ENCODE data around the gene SLC35F3.

Gene SLC35F3

DNA sequence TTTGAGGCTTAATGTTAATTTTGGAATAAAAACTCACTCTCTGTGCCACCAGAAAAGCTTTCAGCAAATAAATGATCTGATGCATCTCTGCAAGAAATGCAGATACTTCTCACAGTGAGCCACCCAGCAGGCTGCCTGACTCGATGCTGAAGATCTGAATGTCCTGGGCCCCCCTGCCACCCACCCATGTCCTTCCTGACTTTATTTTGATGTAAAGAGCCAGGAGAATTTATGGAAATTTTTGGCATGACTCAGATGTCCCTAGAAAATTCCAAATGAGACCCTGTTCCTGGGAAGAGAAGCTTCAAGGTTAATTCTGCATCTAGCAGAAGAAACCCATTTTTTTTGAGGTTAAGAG is 406.0 kb downstream of the SLC35F3 start:
- H3K36me3 ChIP-seq, result no peaks in the 10 kb centered on the region
- H3K27ac ChIP-seq, result no peak overlapping the region
- no peaks in the 10 kb centered on the region for H3K9me3 ChIP-seq (ENCODE audit: severe bottlenecking)
- H3K4me3 ChIP-seq (ENCODE audit: low read depth, low read length), result no peak overlapping the region
- no peak for DNase-seq
- TF ChIP-seq, protein P1, sequence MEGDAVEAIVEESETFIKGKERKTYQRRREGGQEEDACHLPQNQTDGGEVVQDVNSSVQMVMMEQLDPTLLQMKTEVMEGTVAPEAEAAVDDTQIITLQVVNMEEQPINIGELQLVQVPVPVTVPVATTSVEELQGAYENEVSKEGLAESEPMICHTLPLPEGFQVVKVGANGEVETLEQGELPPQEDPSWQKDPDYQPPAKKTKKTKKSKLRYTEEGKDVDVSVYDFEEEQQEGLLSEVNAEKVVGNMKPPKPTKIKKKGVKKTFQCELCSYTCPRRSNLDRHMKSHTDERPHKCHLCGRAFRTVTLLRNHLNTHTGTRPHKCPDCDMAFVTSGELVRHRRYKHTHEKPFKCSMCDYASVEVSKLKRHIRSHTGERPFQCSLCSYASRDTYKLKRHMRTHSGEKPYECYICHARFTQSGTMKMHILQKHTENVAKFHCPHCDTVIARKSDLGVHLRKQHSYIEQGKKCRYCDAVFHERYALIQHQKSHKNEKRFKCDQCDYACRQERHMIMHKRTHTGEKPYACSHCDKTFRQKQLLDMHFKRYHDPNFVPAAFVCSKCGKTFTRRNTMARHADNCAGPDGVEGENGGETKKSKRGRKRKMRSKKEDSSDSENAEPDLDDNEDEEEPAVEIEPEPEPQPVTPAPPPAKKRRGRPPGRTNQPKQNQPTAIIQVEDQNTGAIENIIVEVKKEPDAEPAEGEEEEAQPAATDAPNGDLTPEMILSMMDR (IDR thresholded peaks at IDR 0.05; ENCODE audit: low read depth, low read length), result no peak
- H3K27me3 ChIP-seq (ENCODE audit: insufficient read depth, low read depth, severe bottlenecking), result peaks cover 52% of the 10 kb centered on the region

DNA sequence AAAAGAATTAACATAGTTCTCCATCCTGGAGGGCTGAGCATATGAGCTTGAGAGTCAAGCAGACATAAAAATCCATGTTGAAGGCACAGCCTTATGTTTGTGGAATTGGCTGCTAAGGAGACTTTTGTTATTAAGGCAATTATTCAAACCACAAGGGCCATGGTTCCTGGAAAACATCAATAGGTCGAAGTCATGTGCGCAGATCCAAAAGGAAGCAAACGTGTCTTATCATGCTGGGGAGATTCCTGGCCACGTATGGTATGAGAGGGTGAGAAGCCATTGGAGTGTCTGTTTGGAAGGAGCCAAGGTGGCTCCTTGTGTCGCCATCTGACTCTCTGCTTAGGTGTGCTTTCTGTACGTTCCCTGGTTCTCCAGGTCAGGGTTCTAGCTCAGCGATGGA is 406.9 kb downstream of the SLC35F3 start:
- Histone ChIP-seq H3K27me3 (ENCODE audit: insufficient read depth, low read depth, severe bottlenecking) (peaks cover 61% of the 10 kb centered on the region), H3K4me3 (ENCODE audit: low read depth, low read length) (no peak overlapping the region), H3K27ac (no peak overlapping the region), H3K9me3 (ENCODE audit: severe bottlenecking) (no peaks in the 10 kb centered on the region), H3K36me3 (no peaks in the 10 kb centered on the region)
- no peak for DNase-seq
- TF ChIP-seq, protein P1 (IDR thresholded peaks at IDR 0.05; ENCODE audit: low read depth, low read length), result no peak

DNA sequence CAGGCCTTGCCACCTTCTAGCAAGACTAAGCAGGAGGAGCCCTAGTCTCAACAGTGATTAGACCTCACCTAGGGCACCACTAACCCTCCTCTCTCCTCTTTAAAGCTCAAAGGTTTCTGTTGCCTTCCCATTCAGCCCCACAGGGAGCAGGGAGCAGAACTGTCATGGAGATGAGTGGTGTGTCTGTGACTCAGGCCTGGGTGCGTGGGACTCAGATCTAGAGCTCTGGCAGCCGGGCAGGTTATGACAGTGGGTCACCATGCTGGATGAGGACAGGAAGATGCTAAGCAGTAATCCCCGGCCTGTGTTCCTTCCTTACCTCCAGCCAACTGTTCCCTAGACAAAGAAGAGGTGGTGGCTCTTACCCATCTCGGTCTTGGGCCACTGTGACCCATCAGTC is 408.7 kb downstream of the SLC35F3 start:
- peaks cover 72% of the 10 kb centered on the region for H3K27me3 ChIP-seq (ENCODE audit: insufficient read depth, low read depth, severe bottlenecking)
- H3K4me3 ChIP-seq (ENCODE audit: low read depth, low read length), result no peak overlapping the region
- H3K27ac ChIP-seq, result no peak overlapping the region
- DNase-seq, result no peak
- H3K9me3 ChIP-seq (ENCODE audit: severe bottlenecking), result no peaks in the 10 kb centered on the region
- TF ChIP-seq, protein P1 (IDR thresholded peaks at IDR 0.05; ENCODE audit: low read depth, low read length), result no peak
- no peaks in the 10 kb centered on the region for H3K36me3 ChIP-seq

DNA sequence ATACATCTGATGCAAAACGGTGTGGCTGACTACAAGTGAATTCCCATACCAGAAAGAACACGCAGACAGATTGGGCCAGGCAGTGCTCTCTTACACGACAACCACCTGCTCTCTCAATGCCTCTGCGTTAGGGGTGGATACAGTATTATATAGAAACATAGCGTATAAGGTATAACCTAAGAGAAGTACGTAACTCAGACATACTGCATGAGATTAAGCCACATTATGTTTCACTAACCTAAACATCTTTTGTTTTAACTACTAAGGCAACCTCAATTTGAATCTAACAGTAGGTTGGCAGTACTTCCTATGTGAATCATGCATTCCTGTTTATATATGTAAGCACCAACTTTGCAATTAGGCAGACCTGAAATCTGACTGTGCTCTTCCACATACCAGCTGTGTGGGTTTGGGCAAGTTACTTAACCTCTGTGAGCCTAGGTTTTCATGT is 410.6 kb downstream of the SLC35F3 start:
- Histone ChIP-seq H3K27ac (no peak overlapping the region), H3K36me3 (no peaks in the 10 kb centered on the region)

DNA sequence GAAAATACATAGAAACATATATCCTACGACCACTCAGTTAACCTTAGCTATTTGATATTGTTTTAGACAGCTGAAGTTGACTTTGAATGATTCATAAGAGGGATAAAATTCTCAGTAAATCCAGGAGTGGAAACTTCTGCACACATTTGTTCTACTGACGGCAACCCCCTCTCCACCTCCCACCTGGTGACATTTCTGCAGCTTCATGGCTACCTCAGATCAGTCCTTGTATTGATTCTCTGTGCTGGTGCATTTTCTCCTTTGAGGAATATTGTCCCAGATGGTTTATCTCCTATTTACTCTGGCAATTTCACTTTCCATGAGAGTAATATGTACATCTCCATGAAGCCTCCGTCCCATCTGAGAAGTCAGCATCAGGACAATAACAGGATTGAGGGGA is 411.1 kb downstream of the SLC35F3 start:
- no peak for DNase-seq
- no peaks in the 10 kb centered on the region for H3K36me3 ChIP-seq
- H3K4me3 ChIP-seq (ENCODE audit: low read depth, low read length), result no peak overlapping the region
- TF ChIP-seq, protein P1 (IDR thresholded peaks at IDR 0.05; ENCODE audit: low read depth, low read length), result no peak
- H3K27me3 ChIP-seq (ENCODE audit: insufficient read depth, low read depth, severe bottlenecking), result peaks cover 79% of the 10 kb centered on the region
- H3K9me3 ChIP-seq (ENCODE audit: severe bottlenecking), result no peaks in the 10 kb centered on the region
- H3K27ac ChIP-seq, result no peak overlapping the region

More for the DNA sequence above, 410.6 kb downstream of the SLC35F3 start:
- no peak for DNase-seq
- H3K9me3 ChIP-seq (ENCODE audit: severe bottlenecking), result no peaks in the 10 kb centered on the region
- TF ChIP-seq, protein P1 (IDR thresholded peaks at IDR 0.05; ENCODE audit: low read depth, low read length), result no peak
- peaks cover 81% of the 10 kb centered on the region for H3K27me3 ChIP-seq (ENCODE audit: insufficient read depth, low read depth, severe bottlenecking)
- no peak overlapping the region for H3K4me3 ChIP-seq (ENCODE audit: low read depth, low read length)

DNA sequence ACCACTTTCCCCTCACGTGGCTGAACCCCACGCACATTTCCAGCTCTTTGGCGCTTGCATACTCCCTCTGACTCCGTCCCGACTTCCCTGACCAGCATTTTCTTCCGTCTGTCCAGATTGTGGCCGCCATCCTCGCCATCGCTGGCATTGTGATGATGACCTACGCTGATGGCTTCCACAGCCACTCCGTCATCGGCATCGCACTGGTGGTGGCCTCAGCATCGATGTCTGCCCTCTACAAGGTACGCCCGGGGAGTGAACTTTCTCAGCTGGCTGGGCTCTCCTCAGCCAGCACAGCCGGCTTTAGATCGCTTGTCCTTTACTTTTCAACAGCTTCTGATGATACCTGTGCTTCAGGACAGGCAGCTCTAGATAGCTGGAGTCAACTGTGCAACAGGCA is 412.0 kb downstream of the SLC35F3 start:
- Histone ChIP-seq H3K27me3 (ENCODE audit: insufficient read depth, low read depth, severe bottlenecking) (peaks cover 76% of the 10 kb centered on the region), H3K36me3 (no peaks in the 10 kb centered on the region), H3K4me3 (ENCODE audit: low read depth, low read length) (no peak overlapping the region), H3K9me3 (ENCODE audit: severe bottlenecking) (no peaks in the 10 kb centered on the region), H3K27ac (no peak overlapping the region)
- DNase-seq, result no peak
- TF ChIP-seq, protein P1 (IDR thresholded peaks at IDR 0.05; ENCODE audit: low read depth, low read length), result no peak

Measured in WERI-Rb-1 (cell line).